ENCODE measurements around the gene NTN1. TPM values are rescaled to one million over a fixed set of nuclear protein-coding genes. Genes with fewer than 3 reads are reported as not detected.

Gene NTN1
- total and polyA plus RNA-seq, 9 donors, result 0.28 to 12.5 (median 1.8) TPM

DNA sequence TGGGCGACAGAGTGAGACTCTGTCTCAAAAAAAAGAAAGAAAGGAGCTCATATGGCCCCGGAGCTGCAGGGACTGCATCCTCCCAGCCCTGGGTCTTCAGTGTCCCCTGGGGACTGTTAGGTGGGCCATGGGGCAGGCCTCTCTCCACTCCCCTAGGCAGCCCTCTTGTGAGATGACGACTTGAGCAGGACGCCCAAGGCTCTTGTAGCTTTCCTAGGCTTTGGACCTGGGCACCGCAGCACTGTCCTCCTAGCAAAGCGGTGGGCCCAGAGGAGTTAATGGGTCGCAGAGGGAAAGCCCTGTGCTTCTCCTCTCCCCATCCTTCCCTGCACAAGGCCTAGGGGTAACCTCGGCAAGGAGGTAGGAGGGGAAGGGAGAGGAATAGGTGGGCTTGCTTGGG, 202.2 kb downstream of the NTN1 start:
- no peaks in the 10 kb centered on the region for H3K4me1 ChIP-seq (ENCODE audit: insufficient read depth)
- 77 to 90% (median 90%) methylated on average over 8 of the region's 8 CpGs for WGBS, 3 donors
- TF ChIP-seq, protein P1, sequence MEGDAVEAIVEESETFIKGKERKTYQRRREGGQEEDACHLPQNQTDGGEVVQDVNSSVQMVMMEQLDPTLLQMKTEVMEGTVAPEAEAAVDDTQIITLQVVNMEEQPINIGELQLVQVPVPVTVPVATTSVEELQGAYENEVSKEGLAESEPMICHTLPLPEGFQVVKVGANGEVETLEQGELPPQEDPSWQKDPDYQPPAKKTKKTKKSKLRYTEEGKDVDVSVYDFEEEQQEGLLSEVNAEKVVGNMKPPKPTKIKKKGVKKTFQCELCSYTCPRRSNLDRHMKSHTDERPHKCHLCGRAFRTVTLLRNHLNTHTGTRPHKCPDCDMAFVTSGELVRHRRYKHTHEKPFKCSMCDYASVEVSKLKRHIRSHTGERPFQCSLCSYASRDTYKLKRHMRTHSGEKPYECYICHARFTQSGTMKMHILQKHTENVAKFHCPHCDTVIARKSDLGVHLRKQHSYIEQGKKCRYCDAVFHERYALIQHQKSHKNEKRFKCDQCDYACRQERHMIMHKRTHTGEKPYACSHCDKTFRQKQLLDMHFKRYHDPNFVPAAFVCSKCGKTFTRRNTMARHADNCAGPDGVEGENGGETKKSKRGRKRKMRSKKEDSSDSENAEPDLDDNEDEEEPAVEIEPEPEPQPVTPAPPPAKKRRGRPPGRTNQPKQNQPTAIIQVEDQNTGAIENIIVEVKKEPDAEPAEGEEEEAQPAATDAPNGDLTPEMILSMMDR (IDR thresholded peaks at IDR 0.05), result no peak
- TF ChIP-seq EP300 (IDR thresholded peaks at IDR 0.05) (no peak), POLR2A (IDR thresholded peaks at IDR 0.05) (no peak)
- no peaks in the 10 kb centered on the region for H3K36me3 ChIP-seq
- no peaks in the 10 kb centered on the region for H3K9me3 ChIP-seq
- H3K4me3 ChIP-seq, result no peak overlapping the region
- intact Hi-C loops (cut with DNase I), result no loop called here
- no peak overlapping the region for H3K27ac ChIP-seq
- no peaks in the 10 kb centered on the region for H3K27me3 ChIP-seq
- no peak for DNase-seq

DNA sequence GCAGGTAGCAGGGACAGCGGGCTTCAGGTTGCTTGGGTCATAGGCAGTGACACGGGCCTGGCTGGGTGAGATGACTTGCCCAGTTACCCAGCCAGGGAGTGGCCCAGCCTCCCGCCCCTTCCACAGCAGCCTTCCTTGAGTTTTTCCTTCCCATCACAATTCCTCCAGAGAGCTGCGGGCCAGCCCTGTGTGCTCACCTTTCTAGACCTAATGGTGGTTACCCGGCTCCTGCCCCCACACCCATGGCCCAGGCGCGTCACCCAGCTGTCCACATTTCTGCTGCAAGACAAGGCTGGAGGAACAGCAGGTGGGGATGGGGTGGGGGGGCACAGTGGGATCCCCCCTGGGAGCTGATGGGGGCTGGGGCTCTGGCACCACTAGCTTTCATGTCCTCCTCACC, 203.2 kb downstream of the NTN1 start:
- WGBS, 3 donors, result 89 to 95% (median 91%) methylated on average over 7 of the region's 7 CpGs
- no peaks in the 10 kb centered on the region for H3K27me3 ChIP-seq

DNA sequence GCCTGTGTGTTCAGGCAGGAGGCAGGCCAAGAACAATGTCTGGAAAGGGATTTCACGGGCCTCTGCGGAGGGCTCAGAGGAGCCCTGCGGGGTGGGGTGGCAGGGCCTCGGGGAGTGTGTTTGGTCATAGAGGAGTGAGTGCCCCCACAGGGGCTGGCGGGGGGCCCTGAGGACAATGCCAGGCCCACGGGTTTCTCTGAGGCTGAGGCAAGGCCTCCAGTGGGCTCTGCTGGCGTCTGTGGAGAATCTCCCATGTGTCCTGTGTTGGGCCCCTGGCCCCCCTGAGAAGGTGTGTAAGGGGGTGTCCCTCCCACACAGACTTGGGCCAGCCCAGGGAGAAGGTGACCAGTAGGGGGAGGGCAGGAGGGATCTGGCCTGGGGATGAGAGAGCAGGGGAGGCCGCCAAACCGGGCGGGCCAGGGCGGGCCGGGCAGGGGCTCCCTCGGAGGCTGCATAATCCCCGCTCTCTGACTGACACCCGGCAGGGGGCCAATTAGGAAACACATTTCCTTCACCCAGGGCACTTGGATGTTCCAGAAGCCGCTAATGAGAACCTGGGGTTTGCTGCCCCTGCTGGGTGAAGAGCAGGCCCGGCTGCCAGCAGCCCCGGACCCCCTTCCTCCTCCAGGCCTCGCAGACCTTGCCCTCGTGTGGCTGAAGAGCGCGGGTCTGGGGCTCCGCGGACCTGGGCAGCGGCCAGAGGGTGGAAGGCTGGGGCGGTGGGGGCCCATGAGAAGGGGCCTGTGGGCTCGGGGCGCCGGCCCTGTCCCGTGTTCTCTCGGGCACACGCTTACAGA, 204.2 kb downstream of the NTN1 start:
- no peak for DNase-seq
- TF ChIP-seq POLR2A (IDR thresholded peaks at IDR 0.05) (no peak), EP300 (IDR thresholded peaks at IDR 0.05) (no peak)
- TF ChIP-seq, protein P1 (IDR thresholded peaks at IDR 0.05), result no peak
- Histone ChIP-seq H3K4me1 (ENCODE audit: insufficient read depth) (no peaks in the 10 kb centered on the region), H3K4me3 (no peak overlapping the region), H3K27me3 (no peaks in the 10 kb centered on the region), H3K9me3 (no peaks in the 10 kb centered on the region), H3K27ac (no peak overlapping the region), H3K36me3 (no peaks in the 10 kb centered on the region)
- intact Hi-C loops (cut with DNase I), result no loop called here
- 69 to 82% (median 71%) methylated on average over 29 to 32 of the region's 32 CpGs for WGBS, 3 donors

More for the DNA sequence above, 203.2 kb downstream of the NTN1 start:
- Histone ChIP-seq H3K27ac (no peak overlapping the region), H3K4me3 (no peak overlapping the region), H3K36me3 (no peaks in the 10 kb centered on the region), H3K4me1 (ENCODE audit: insufficient read depth) (no peaks in the 10 kb centered on the region), H3K9me3 (no peaks in the 10 kb centered on the region)
- no peak for TF ChIP-seq POLR2A (IDR thresholded peaks at IDR 0.05)
- TF ChIP-seq EP300 (IDR thresholded peaks at IDR 0.05), result no peak
- TF ChIP-seq, protein P1 (IDR thresholded peaks at IDR 0.05), result no peak
- intact Hi-C loops (cut with DNase I), result no loop called here
- DNase-seq, result no peak

DNA sequence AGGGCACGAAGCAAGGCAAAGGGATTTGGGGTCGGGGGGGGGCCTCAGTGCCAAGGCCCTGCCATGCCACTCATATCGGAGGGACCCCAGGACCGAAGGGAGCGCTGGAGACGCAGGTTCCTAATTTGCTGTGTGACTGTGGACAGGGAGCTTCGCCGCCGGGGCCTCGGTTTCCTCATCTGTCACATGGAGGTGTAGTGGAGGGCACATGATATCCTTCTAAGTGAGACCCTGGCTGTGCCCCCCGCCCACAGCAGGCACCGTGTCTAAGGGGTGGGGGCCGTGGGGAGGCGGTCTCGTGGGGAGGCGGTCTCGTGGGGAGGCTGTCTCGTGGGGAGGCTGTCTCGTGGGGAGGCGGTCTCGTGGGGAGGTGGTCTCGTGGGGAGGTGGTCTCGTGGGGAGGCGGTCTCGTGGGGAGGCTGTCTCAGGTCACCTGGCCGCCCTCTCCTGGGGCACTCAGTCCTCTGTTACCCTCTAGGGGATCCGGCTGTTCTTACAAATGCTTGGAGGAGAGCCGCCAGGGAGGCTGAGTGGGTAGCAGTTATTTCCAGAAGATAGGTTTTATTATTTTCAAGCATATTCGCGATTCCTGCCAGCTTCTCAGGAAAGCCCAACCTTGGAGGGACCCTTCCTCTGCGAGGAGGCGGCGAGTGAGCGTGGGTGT, 205.0 kb downstream of the NTN1 start:
- TF ChIP-seq POLR2A (IDR thresholded peaks at IDR 0.05) (no peak), EP300 (IDR thresholded peaks at IDR 0.05) (no peak)
- TF ChIP-seq, protein P1 (IDR thresholded peaks at IDR 0.05), result no peak
- H3K4me3 ChIP-seq, result no peak overlapping the region
- 77 to 85% (median 79%) methylated on average over 25 to 34 of the region's 34 CpGs for WGBS, 3 donors
- no peaks in the 10 kb centered on the region for H3K36me3 ChIP-seq
- no peaks in the 10 kb centered on the region for H3K4me1 ChIP-seq (ENCODE audit: insufficient read depth)
- intact Hi-C loops (cut with DNase I), result no loop called here
- H3K27me3 ChIP-seq, result no peaks in the 10 kb centered on the region
- no peaks in the 10 kb centered on the region for H3K9me3 ChIP-seq
- no peak for DNase-seq
- no peak overlapping the region for H3K27ac ChIP-seq

Measured in ovary (tissue), 9 donors.